Esophagus muscularis mucosa (tissue), 4 donors: ENCODE data around the gene MIGA1. TPM values are rescaled to one million over a fixed set of nuclear protein-coding genes. Genes with fewer than 3 reads are reported as not detected.

Source experiments
- DNase-seq: peaks from one replicate; pipeline ENCODE4 v3.0.0-alpha.2; 2017; ENCODE audit errors: extremely low spot score
- H3K27ac ChIP-seq, 4 donors: fragments of 200-600 bp; sonication (generic); replicated peaks in 1 of 4; 1 replicate in 3 of 4; 2 replicates in 1 of 4; pipeline ENCODE4 v1.5.1; 2016 to 2019; ENCODE audit warnings: mild to moderate bottlenecking in 1 of 4
- H3K27me3 ChIP-seq, 4 donors: fragments of 200-600 bp; sonication (generic); one replicate each; pipeline versions ENCODE4 v1.5.1 to v1.6.0; 2016 to 2019
- H3K36me3 ChIP-seq, 4 donors: fragments of 200-600 bp; sonication (generic); one replicate each; pipeline ENCODE4 v1.5.1; 2016 to 2019
- H3K4me1 ChIP-seq, 4 donors: fragments of 200-600 bp; sonication (generic); one replicate each; pipeline ENCODE4 v1.5.1; 2016 to 2019
- H3K4me3 ChIP-seq, 4 donors: fragments of 200-600 bp; sonication (generic); 1 replicate in 2 of 4; 2 replicates in 2 of 4; pipeline ENCODE4 v1.5.1; 2016 to 2019; ENCODE audit warnings: mild to moderate bottlenecking in 4 of 4, moderate library complexity in 1 of 4
- H3K9me3 ChIP-seq, 4 donors: fragments of 200-600 bp; sonication (generic); 1 replicate in 3 of 4; 2 replicates in 1 of 4; pipeline ENCODE4 v1.5.1; 2016 to 2019
- EP300 ChIP-seq: sonication (generic); formaldehyde crosslinking; IDR thresholded peaks from one replicate; pipeline ENCODE4 v1.6.1; 2017; ENCODE audit warnings: antibody characterized with exemption
- POLR2A ChIP-seq: fragments of 450-650 bp; IDR thresholded peaks from one replicate; pipeline ENCODE4 v1.6.1; 2017; ENCODE audit warnings: antibody characterized with exemption, moderate library complexity, mild to moderate bottlenecking, low read depth
- POLR2AphosphoS5 ChIP-seq, 2 donors: sonication (generic); formaldehyde crosslinking; IDR thresholded peaks; one replicate each; pipeline ENCODE4 v1.6.1; 2017; ENCODE audit warnings: antibody characterized with exemption in 2 of 2
- WGBS: methylation state at CpG from one replicate; pipeline ENCODE4 v1.1.5; 2018; 5-methylcytosine and 5-hydroxymethylcytosine counted together
- intact Hi-C: fragments of 100-400 bp; cut with DNase I; formaldehyde crosslinking; loops from one replicate; pipeline ENCODE4 v1.15.1; 2023
- total RNA-seq, 4 donors: library from RNA; depleted of rRNA; stranded (reverse); fragments of >200 nt; gene quantifications; one replicate each; pipeline versions ENCODE4 v1.1.0 to v1.2.1, GENCODE V29; 2016
- TF ChIP-seq, protein P1 (sequence below), 3 experiments: fragments of 200-600 bp in 2 of 3; fragments of 450-650 bp in 1 of 3; sonication (generic) in 2 of 3; IDR thresholded peaks; one replicate each; pipeline ENCODE4 v1.5.1; 2017 to 2019; ENCODE audit warnings: antibody characterized with exemption in 3 of 3, mild to moderate bottlenecking in 2 of 3, moderate library complexity in 1 of 3

MIGA1 gene, protein sequence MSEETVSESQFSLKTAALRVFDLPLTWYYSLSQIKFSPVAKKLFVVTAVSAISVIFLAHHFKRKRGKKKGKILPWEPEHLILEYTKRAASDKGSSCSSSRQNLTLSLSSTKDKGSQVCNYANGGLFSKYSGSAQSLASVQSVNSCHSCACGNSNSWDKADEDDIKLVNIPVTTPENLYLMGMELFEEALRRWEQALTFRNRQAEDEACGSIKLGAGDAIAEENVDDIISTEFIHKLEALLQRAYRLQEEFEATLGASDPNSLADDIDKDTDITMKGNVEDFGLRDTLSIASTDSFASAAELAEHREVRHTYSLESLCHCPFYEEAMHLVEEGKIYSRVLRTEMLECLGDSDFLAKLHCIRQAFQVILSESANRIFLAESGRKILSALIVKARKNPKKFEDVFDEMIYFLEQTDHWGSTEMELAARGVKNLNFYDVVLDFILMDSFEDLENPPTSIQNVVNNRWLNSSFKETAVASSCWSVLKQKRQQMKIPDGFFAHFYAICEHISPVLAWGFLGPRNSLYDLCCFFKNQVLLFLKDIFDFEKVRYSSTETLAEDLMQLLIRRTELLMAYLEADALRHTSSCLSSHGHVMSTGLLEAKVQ
- total RNA-seq, result 10 to 100 TPM; 13.8 to 18.7 (median 16.1) TPM

DNA sequence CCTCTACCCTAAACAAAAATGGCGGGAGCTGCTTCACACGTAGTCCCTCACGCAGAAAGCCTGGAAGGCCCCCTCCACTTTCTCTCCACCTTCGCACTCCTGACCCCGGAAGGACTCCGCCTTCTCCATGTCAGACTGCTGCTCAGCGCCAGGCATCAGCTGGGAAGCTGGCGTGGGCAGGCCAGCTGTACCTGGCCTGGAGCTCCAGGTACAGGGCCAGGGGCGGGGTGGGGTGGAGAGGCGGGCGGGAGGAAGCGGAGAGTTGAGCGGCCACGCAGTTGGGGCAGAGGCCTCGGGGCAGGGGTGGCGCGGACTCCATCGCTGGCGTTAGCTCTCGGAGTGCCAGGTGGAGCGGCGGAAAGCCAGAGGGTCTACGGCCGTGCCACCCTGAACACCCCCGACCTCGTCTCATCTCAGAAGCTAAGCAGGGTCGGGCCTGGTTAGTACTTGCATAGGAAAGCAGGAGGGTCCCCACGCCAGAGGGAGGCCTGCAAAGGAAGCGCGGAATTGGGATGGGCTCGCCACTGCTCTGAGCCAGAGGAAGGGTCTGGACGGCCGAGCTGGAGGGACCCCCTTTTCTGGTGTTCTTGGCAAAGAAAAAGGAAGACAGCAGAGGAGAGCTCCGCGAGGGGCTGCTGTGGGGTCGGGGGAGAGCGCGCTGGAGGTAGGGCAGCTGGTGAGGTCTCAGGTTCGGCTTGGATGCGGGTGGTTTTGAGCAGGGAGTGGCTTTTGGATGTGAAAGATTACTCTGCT, at the start of gene MIGA1:
TSS of gene MIGA1 (plus strand) at position 121 of the 753 bp plus-strand sequence. CDS start 3,604 bp downstream, outside the sequence.
- H3K27ac ChIP-seq, result peak within 1 kb of the TSS; percentile 78 to 86 (median 80)
- peak within 1 kb of the TSS; percentile 89 to 93 (median 90) for H3K4me3 ChIP-seq
- H3K27me3 ChIP-seq, result no peaks in the 10 kb centered on the region
- H3K9me3 ChIP-seq, result no peaks in the 10 kb centered on the region
- TF ChIP-seq POLR2A (no peak), POLR2AphosphoS5 (IDR thresholded peaks at IDR 0.05) (peak; percentile 77 to 85), EP300 (no peak)
- TF ChIP-seq, protein P1, sequence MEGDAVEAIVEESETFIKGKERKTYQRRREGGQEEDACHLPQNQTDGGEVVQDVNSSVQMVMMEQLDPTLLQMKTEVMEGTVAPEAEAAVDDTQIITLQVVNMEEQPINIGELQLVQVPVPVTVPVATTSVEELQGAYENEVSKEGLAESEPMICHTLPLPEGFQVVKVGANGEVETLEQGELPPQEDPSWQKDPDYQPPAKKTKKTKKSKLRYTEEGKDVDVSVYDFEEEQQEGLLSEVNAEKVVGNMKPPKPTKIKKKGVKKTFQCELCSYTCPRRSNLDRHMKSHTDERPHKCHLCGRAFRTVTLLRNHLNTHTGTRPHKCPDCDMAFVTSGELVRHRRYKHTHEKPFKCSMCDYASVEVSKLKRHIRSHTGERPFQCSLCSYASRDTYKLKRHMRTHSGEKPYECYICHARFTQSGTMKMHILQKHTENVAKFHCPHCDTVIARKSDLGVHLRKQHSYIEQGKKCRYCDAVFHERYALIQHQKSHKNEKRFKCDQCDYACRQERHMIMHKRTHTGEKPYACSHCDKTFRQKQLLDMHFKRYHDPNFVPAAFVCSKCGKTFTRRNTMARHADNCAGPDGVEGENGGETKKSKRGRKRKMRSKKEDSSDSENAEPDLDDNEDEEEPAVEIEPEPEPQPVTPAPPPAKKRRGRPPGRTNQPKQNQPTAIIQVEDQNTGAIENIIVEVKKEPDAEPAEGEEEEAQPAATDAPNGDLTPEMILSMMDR (IDR thresholded peaks at IDR 0.05), result no peak
- intact Hi-C loops, result no loop called here
- peaks cover 8 to 34% (median 27%) of the 10 kb centered on the region in 4 donors for H3K4me1 ChIP-seq
- WGBS, result 1% methylated on average over 28 of the region's 40 CpGs
- peaks cover 6 to 14% (median 11%) of the 10 kb centered on the region in 4 donors for H3K36me3 ChIP-seq
- DNase-seq, result peak; percentile 95

DNA sequence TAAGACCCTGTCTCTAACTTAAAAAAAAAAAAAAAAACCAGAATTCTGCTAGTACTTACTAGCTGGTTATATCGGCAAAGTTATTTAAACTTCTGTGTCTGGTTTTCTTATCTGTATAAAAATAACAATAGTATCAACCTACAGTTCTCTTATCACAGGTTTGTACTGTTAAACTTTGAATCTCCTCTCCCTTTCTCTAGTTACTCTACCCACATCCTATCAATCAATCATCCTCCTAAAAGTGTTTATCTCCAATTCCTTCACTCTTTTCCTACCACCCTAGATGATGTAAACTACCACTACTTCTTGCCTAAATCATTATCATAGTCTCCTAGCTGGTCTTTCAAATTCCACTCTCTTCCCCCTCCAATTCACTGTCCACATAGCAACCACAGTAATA, 47.4 kb upstream of the MIGA1 start:
- DNase-seq, result no peak
- no peak overlapping the region for H3K4me3 ChIP-seq
- 85% methylated on average over 1 of the region's 1 CpG for WGBS
- H3K27ac ChIP-seq, result no peak overlapping the region
- intact Hi-C loops, result no loop called here
- H3K4me1 ChIP-seq, result no peaks in the 10 kb centered on the region
- no peak for TF ChIP-seq POLR2AphosphoS5 (IDR thresholded peaks at IDR 0.05)
- TF ChIP-seq POLR2A, result no peak
- TF ChIP-seq EP300, result no peak
- TF ChIP-seq, protein P1 (IDR thresholded peaks at IDR 0.05), result no peak
- no peaks in the 10 kb centered on the region for H3K27me3 ChIP-seq
- H3K9me3 ChIP-seq, result no peaks in the 10 kb centered on the region
- peaks cover 13 to 65% (median 32%) of the 10 kb centered on the region in 4 donors for H3K36me3 ChIP-seq

DNA sequence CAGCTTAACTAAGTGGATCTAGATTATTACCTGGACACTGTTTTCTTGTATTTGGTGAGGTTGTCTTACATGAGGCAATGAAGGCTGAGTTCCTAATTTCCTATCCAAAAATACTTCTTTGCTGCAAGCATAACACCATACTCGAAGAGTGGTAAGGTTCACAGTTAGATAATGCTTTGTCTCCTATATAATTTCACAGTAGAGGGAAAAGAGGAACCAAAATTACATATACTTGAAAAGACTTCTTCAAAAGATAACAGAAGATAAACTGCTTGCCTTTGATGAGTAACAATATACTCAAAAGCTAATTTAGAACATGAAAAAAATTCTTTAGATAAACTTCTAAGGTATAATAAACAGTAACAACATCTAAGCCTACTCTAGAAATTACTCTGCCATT, 40.2 kb upstream of the MIGA1 start:
- Histone ChIP-seq H3K27ac (no peak overlapping the region), H3K36me3 (peaks cover 9 to 48% (median 20%) of the 10 kb centered on the region in 4 donors), H3K9me3 (no peaks in the 10 kb centered on the region), H3K27me3 (no peaks in the 10 kb centered on the region), H3K4me1 (peaks cover 0 to 6% (median 5%) of the 10 kb centered on the region in 4 donors), H3K4me3 (no peak overlapping the region)
- DNase-seq, result no peak
- TF ChIP-seq POLR2AphosphoS5 (IDR thresholded peaks at IDR 0.05) (no peak), EP300 (no peak), POLR2A (no peak)
- TF ChIP-seq, protein P1 (IDR thresholded peaks at IDR 0.05), result no peak
- WGBS, result 64% methylated on average over 1 of the region's 1 CpG
- intact Hi-C loops, result no loop called here

DNA sequence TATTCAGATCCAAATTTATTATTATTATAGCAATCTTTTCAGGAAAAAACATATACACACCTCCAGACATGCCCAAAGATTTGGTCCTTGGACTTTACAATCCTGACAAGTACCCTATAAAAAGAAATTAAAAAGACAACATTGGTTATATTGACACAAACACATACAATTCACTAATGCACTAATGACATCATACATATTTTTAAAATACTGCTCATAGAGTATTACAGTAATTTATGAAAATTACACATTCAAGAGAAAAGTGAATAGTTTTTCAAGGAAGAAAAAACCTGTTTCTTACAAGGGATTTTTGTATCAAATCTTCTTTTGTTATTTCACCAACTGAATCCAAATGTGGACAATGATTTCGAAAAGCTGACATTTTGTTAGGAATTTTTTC, 38.1 kb upstream of the MIGA1 start:
- H3K4me3 ChIP-seq, result no peak overlapping the region
- H3K27me3 ChIP-seq, result no peaks in the 10 kb centered on the region
- no peaks in the 10 kb centered on the region for H3K9me3 ChIP-seq
- TF ChIP-seq, protein P1 (IDR thresholded peaks at IDR 0.05), result no peak
- TF ChIP-seq POLR2AphosphoS5 (IDR thresholded peaks at IDR 0.05), result no peak
- TF ChIP-seq EP300, result no peak
- no peak for TF ChIP-seq POLR2A
- H3K4me1 ChIP-seq, result peaks cover 0 to 17% (median 12%) of the 10 kb centered on the region in 4 donors
- intact Hi-C loops, result no loop called here
- H3K36me3 ChIP-seq, result peaks cover 9 to 34% (median 17%) of the 10 kb centered on the region in 4 donors
- no peak overlapping the region for H3K27ac ChIP-seq
- DNase-seq, result no peak
- WGBS, result 94% methylated on average over 1 of the region's 1 CpG
